ENCODE data around the gene PCDHGA2. TPM values are rescaled to one million over a fixed set of nuclear protein-coding genes. Genes with fewer than 3 reads are reported as not detected.

PCDHGA2 gene
- total RNA-seq, 1 donor from 2014 or later = 2.7 TPM

GRCh38 chr5:141319202-141319601 is 19.4 kb upstream of the PCDHGA2 start:
- no peak for TF ChIP-seq CTCF (IDR thresholded peaks at IDR 0.05)
- Histone ChIP-seq H3K4me3 (peak overlapping the region; percentile 82), H3K27ac (no peak overlapping the region), H3K4me1 (no peaks in the 10 kb centered on the region), H3K27me3 (ENCODE audit: low read depth) (no peaks in the 10 kb centered on the region), H3K36me3 (no peaks in the 10 kb centered on the region), H3K9me3 (peaks cover 78% of the 10 kb centered on the region)
- DNase-seq = no peak
- no peak for ATAC-seq
- intact Hi-C loops (cut with DNase I) = no loop called here

DNA sequence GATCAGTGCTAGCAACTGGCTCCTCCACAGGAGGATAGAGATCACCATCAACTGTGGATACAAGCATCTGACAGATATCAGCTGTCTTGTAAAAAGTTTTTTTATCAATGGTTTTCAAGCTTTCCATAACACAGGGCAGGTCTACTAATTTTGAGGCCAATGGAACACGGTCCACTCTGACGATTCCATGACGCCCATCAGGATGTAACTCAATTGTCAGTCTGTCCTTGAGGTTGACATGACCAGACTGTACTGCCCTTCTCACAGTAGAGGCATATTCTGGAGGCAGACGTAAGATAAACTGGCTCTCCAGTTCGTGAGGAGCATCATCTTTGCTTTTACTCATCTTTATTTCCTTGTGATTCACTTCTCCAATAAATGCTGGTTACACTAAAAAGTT is 18.9 kb upstream of the PCDHGA2 start:
- peaks cover 73% of the 10 kb centered on the region for H3K9me3 ChIP-seq
- ATAC-seq = no peak
- H3K27ac ChIP-seq = no peak overlapping the region
- H3K27me3 ChIP-seq (ENCODE audit: low read depth) = no peaks in the 10 kb centered on the region
- no peak for DNase-seq
- intact Hi-C loops (cut with DNase I) = no loop called here
- no peaks in the 10 kb centered on the region for H3K36me3 ChIP-seq
- H3K4me1 ChIP-seq = no peaks in the 10 kb centered on the region
- no peak for TF ChIP-seq CTCF (IDR thresholded peaks at IDR 0.05)
- H3K4me3 ChIP-seq = peak overlapping the region; percentile 82

DNA sequence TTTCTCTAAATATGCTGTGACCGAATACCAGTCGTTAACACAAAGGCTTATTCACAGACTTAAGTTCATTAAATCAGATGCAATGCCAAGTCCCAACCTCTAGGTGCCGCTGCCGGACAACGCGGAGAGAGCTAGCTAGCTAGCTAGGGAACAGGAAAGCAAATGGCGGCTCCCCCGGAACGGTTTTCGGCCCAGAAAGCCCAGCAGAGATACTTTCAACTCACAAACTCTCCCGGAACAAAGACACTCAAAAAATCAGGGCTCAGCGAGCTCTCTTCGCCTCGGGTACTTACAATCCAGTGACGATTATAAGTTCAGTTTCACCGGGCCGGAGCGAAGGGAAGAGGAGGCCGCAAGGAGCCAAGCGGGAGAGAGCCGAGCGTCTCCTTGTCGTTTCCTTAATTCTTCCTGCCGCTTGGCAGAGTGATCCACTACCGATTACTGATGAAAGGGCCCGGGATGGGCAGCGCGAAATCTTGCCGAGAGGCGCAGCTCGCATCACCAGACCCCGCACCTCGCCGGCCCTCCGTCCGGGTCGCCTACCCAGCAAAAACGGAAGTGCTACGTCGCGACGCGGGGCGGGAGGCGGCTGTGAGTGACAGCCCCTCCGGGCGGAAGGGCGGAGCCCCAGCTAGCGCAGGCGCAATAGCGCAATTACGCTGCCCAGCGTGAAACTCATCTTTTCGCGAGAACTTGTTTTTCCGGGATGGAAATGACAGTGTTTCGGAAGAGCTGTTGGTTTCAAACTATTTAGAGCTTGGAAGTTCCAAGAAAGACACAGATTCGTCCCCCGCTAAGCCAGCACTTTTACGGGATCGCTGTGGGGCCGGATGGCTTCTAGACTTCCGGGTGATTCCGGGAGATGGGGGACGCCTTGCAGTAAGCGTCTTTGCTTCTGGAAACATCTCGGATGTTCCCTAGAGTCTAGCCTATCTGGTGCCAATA is 18.1 kb upstream of the PCDHGA2 start, which contains the start of gene TAF7:
Gene TAF7, minus strand, starts transcription at position 560 of the 945 bp plus-strand sequence. CDS start 740 bp downstream, outside the sequence.
- H3K27ac ChIP-seq = peak within 1 kb of the TSS; percentile 98
- no peaks in the 10 kb centered on the region for H3K4me1 ChIP-seq
- H3K4me3 ChIP-seq = peak within 1 kb of the TSS; percentile 82
- peaks cover 69% of the 10 kb centered on the region for H3K9me3 ChIP-seq
- peak; percentile 99 to 100 for ATAC-seq
- DNase-seq = peak; percentile 94
- no peaks in the 10 kb centered on the region for H3K27me3 ChIP-seq (ENCODE audit: low read depth)
- intact Hi-C loops (cut with DNase I) = no loop called here
- H3K36me3 ChIP-seq = no peaks in the 10 kb centered on the region
- peak; percentile 83 for TF ChIP-seq CTCF (IDR thresholded peaks at IDR 0.05)

GRCh38 chr5:141322261-141322660 is 16.3 kb upstream of the PCDHGA2 start:
- ATAC-seq (no peak), DNase-seq (no peak)
- no peaks in the 10 kb centered on the region for H3K4me1 ChIP-seq
- H3K27me3 ChIP-seq (ENCODE audit: low read depth) = peaks cover 5% of the 10 kb centered on the region
- no peak overlapping the region for H3K4me3 ChIP-seq
- no peaks in the 10 kb centered on the region for H3K36me3 ChIP-seq
- H3K9me3 ChIP-seq = peaks cover 52% of the 10 kb centered on the region
- TF ChIP-seq CTCF (IDR thresholded peaks at IDR 0.05) = no peak
- no peak overlapping the region for H3K27ac ChIP-seq
- intact Hi-C loops (cut with DNase I) = no loop called here

DNA sequence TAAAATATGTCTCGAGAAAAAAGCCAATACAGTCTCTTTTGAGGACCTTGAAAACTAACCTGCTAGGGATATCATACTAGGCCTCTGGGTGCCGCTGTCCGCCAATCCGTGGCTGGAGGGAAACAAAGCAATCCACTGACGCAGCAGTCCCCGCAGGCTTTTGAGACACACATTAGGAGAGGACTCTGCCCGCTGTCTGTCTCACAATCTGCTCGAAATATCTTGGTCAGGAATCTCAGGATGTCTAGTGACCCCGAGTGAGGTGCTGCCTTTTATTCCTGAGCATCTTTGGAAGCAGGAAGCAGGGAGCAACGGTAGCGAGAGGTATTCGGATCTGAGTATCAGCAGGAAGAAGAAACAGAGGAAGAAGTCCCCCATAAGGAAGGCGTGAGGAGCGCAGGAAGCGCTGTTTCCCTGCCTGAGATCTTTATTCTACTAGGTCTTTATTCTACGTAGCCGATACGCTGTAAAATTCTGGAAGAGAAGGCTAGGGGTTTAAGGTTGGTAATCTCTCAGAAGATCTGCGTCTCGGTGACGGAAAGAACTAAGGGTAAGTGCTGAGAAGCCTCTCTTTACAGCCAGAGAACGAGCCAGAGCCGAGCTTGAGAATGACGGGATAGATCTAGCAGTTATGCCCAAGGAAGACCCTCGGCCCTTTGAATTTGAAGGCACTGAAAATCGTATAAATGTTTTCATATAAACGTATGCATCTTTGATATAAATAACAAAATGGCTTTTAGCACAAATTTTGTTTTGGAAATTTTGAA is 12.3 kb upstream of the PCDHGA2 start:
- Histone ChIP-seq H3K36me3 (no peaks in the 10 kb centered on the region), H3K27me3 (ENCODE audit: low read depth) (peaks cover 8% of the 10 kb centered on the region), H3K4me3 (peak overlapping the region; percentile 41), H3K27ac (peak overlapping the region; percentile 46), H3K9me3 (peaks cover 38% of the 10 kb centered on the region), H3K4me1 (no peaks in the 10 kb centered on the region)
- DNase-seq (peak; percentile 62), ATAC-seq (peak; percentile 70 to 91)
- intact Hi-C loops (cut with DNase I) = no loop called here
- peak; percentile 44 for TF ChIP-seq CTCF (IDR thresholded peaks at IDR 0.05)
